HepG2 (cell line): ENCODE measurements around the gene OPRL1. TPM values are rescaled to one million over a fixed set of nuclear protein-coding genes. Genes with fewer than 3 reads are reported as not detected.

Experiments used
- AKAP8 ChIP-seq: sonication (generic); formaldehyde crosslinking; IDR thresholded peaks from 2 replicates; pipeline ENCODE4 v1.5.1; 2020; ENCODE audit warnings: mild to moderate bottlenecking, missing genetic modification reagents
- ATF4 ChIP-seq, 2 experiments: fragments of 450-650 bp in 1 of 2; sonication (generic) in 1 of 2; formaldehyde crosslinking; IDR thresholded peaks; 2 replicates each; pipeline versions ENCODE4 v1.5.0 to v1.8.0; 2020 to 2022; ENCODE audit warnings: mild to moderate bottlenecking in 1 of 2, missing genetic modification reagents in 1 of 2
- DRAP1 ChIP-seq: IDR thresholded peaks from 2 replicates; pipeline ENCODE4 v1.6.1; 2016; ENCODE audit warnings: missing genetic modification reagents, missing compliant biosample characterization
- E2F2 ChIP-seq: sonication (generic); formaldehyde crosslinking; IDR thresholded peaks from 2 replicates; pipeline ENCODE4 v1.4.0; 2020; ENCODE audit warnings: missing genetic modification reagents, borderline replicate concordance
- GMEB1 ChIP-seq: sonication (generic); formaldehyde crosslinking; IDR thresholded peaks from 2 replicates; pipeline ENCODE4 v1.5.1; 2020; ENCODE audit warnings: missing genetic modification reagents, mild to moderate bottlenecking, borderline replicate concordance
- HMGXB4 ChIP-seq, 2 experiments: sonication (generic) in 1 of 2; formaldehyde crosslinking in 1 of 2; IDR thresholded peaks; 2 replicates each; pipeline versions ENCODE4 v1.4.0 to v1.6.1; 2018 to 2020; ENCODE audit warnings: missing genetic modification reagents in 2 of 2, borderline replicate concordance in 1 of 2, low read depth in 1 of 2, mild to moderate bottlenecking in 1 of 2, missing biosample characterization in 1 of 2
- KLF16 ChIP-seq, 2 experiments: sonication (generic) in 1 of 2; formaldehyde crosslinking in 1 of 2; IDR thresholded peaks; 2 replicates each; pipeline versions ENCODE4 v1.6.1 to v1.8.0; 2016 to 2023; ENCODE audit warnings: missing genetic modification reagents in 2 of 2, missing compliant biosample characterization in 1 of 2
- KLF6 ChIP-seq: IDR thresholded peaks from 2 replicates; pipeline ENCODE4 v1.8.0; 2016; ENCODE audit warnings: missing biosample characterization, missing genetic modification reagents
- MAFK ChIP-seq, 2 experiments: IDR thresholded peaks in 1 of 2; conservative IDR thresholded peaks in 1 of 2; 2 replicates each; pipeline ENCODE4 v1.6.1; 2011; ENCODE audit warnings: improper control_type of control experiment in 2 of 2, low read length in 2 of 2
- NFKBIZ ChIP-seq: IDR thresholded peaks from 2 replicates; pipeline ENCODE4 v1.6.1; 2018; ENCODE audit warnings: missing genetic modification reagents, missing compliant biosample characterization
- RAD51 ChIP-seq: fragments of 450-650 bp; IDR thresholded peaks from 2 replicates; pipeline ENCODE4 v1.6.1; 2016; ENCODE audit warnings: borderline replicate concordance
- SMC3 ChIP-seq: IDR thresholded peaks from 2 replicates; pipeline ENCODE4 v1.6.1; 2011; ENCODE audit warnings: low read length, improper control_type of control experiment
- SRSF4 ChIP-seq: fragments of 200-400 bp; formaldehyde crosslinking; IDR thresholded peaks from one replicate; pipeline ENCODE4 v1.6.1; 2018; ENCODE audit warnings: mild to moderate bottlenecking, low read depth, low read length, moderate library complexity; ENCODE audit not compliant: poor library complexity, severe bottlenecking
- TSC22D2 ChIP-seq: sonication (generic); formaldehyde crosslinking; IDR thresholded peaks from 2 replicates; pipeline ENCODE4 v1.5.1; 2020; ENCODE audit warnings: missing genetic modification reagents, mild to moderate bottlenecking, borderline replicate concordance
- ZBTB7B ChIP-seq: sonication (generic); formaldehyde crosslinking; IDR thresholded peaks from 2 replicates; pipeline ENCODE4 v1.4.0; 2020; ENCODE audit warnings: missing genetic modification reagents
- ZFP62 ChIP-seq: sonication (generic); formaldehyde crosslinking; IDR thresholded peaks from 2 replicates; pipeline ENCODE4 v1.4.0; 2020; ENCODE audit warnings: missing genetic modification reagents
- ZNF329 ChIP-seq: sonication (generic); formaldehyde crosslinking; IDR thresholded peaks from 2 replicates; pipeline ENCODE4 v1.9.0; 2021; ENCODE audit warnings: low read depth, mild to moderate bottlenecking, missing genetic modification reagents
- ZNF552 ChIP-seq: sonication (generic); formaldehyde crosslinking; IDR thresholded peaks from 2 replicates; pipeline ENCODE4 v1.9.0; 2022; ENCODE audit warnings: missing genetic modification reagents, mild to moderate bottlenecking, borderline replicate concordance
- ZNF558 ChIP-seq: sonication (generic); formaldehyde crosslinking; IDR thresholded peaks from 2 replicates; pipeline ENCODE4 v1.9.0; 2022; ENCODE audit warnings: mild to moderate bottlenecking, missing genetic modification reagents, borderline replicate concordance
- ZNF615 ChIP-seq: sonication (generic); formaldehyde crosslinking; IDR thresholded peaks from 2 replicates; pipeline ENCODE4 v1.5.0; 2020; ENCODE audit warnings: mild to moderate bottlenecking, missing genetic modification reagents, borderline replicate concordance
- ZNF740 ChIP-seq: sonication (generic); formaldehyde crosslinking; IDR thresholded peaks from 2 replicates; pipeline ENCODE4 v1.4.0; 2020; ENCODE audit warnings: missing genetic modification reagents
- ZNF792 ChIP-seq: IDR thresholded peaks from 2 replicates; pipeline ENCODE4 v1.6.1; 2016
- polyA plus RNA-seq, 8 experiments: library from polyadenylated mRNA; depleted of rRNA in 3 of 8; stranded (reverse) in 7 of 8; unstranded in 1 of 8; fragments of >200 nt; fragmentation: Illumina TruSeq in 4 of 8; extraction: Trizol in 4 of 8; gene quantifications; 2 replicates each; pipeline versions ENCODE4 v1.2.1 to v1.2.3, GENCODE V29; 2011 to 2016; ENCODE audit warnings: low read depth in 4 of 8, missing spikeins in 1 of 8, mixed read lengths in 1 of 8; ENCODE audit not compliant: insufficient read depth in 1 of 8
- total RNA-seq, 5 experiments: library from RNA; depleted of rRNA; stranded (reverse); fragments of >200 nt; fragmentation: Illumina TruSeq; extraction: Trizol; gene quantifications; 2 replicates each; pipeline ENCODE4 v1.2.3, GENCODE V29; 2016; ENCODE audit warnings: low read depth in 1 of 5

Gene OPRL1
- total and polyA plus RNA-seq, 2 of the 13 experiments (the other 11 are each of a cell fraction or from before 2014, with no cell fraction given) = 0.35 to 0.71 TPM

GRCh38 chr20:64050261-64051032, 29.4 kb upstream of the OPRL1 start (continued):
- peak; percentile 86 to 91 for TF ChIP-seq HMGXB4 (CRISPR knock-in tag; IDR thresholded peaks at IDR 0.05; ENCODE audit: borderline replicate concordance in 1 of 2, low read depth in 1 of 2)
- peak; percentile 93; the same call in 1 of the 2 replicates for TF ChIP-seq ZBTB7B (CRISPR knock-in tag)
- TF ChIP-seq ZNF740 (CRISPR knock-in tag) = peak; percentile 96
- no peak; the same call in none of the 2 replicates for TF ChIP-seq DRAP1 (CRISPR knock-in tag)
- no peak; the same call in none of the 2 replicates for TF ChIP-seq AKAP8 (CRISPR knock-in tag)
- peak; percentile 26; the same call in 1 of the 2 replicates for TF ChIP-seq KLF6 (CRISPR knock-in tag)
- TF ChIP-seq SRSF4 = no peak
- no peak for TF ChIP-seq ZNF552 (CRISPR knock-in tag)
- no peak; the same call in 1 of the 2 replicates for TF ChIP-seq GMEB1 (CRISPR knock-in tag)
- no peak for TF ChIP-seq SMC3
- TF ChIP-seq ZNF792 = peak; percentile 6; the same call in 1 of the 2 replicates
- TF ChIP-seq ATF4 (CRISPR knock-in tag; IDR thresholded peaks at IDR 0.05) = no peak
- no peak; the same call in 1 of the 2 replicates for TF ChIP-seq ZNF615 (CRISPR knock-in tag)
- no peak for TF ChIP-seq ZNF329 (CRISPR knock-in tag)
- TF ChIP-seq ZNF558 = no peak
- TF ChIP-seq ZFP62 = 0 out of 2 replicates have a peak, but pooled peaks have one; percentile 45
- TF ChIP-seq MAFK (conservative IDR thresholded peaks at IDR 0.05 in 1 of 2, IDR thresholded peaks at IDR 0.05 in 1 of 2; ENCODE audit: low read length in 2 of 2) = no peak
- peak; percentile 10; the same call in 1 of the 2 replicates for TF ChIP-seq NFKBIZ
- TF ChIP-seq E2F2 = peak; percentile 45; the same call in 1 of the 2 replicates
- TF ChIP-seq RAD51 = no peak
- peak; percentile 69 for TF ChIP-seq TSC22D2
- no peak; a peak in 2 of 4 replicates for TF ChIP-seq KLF16 (CRISPR knock-in tag; IDR thresholded peaks at IDR 0.05)
